C1 segment of cervical spinal cord (tissue), 14 donors: Measurements from ENCODE around the gene DPP4.
A peak's percentile ranks its signal among the peaks of the same experiment; 100 is the strongest.

Source experiments
- DNase-seq, 14 donors: peaks; one replicate each; lab custom pipeline; 2025; lab: John Stamatoyannopoulos, UW

The DPP4 gene

DNA sequence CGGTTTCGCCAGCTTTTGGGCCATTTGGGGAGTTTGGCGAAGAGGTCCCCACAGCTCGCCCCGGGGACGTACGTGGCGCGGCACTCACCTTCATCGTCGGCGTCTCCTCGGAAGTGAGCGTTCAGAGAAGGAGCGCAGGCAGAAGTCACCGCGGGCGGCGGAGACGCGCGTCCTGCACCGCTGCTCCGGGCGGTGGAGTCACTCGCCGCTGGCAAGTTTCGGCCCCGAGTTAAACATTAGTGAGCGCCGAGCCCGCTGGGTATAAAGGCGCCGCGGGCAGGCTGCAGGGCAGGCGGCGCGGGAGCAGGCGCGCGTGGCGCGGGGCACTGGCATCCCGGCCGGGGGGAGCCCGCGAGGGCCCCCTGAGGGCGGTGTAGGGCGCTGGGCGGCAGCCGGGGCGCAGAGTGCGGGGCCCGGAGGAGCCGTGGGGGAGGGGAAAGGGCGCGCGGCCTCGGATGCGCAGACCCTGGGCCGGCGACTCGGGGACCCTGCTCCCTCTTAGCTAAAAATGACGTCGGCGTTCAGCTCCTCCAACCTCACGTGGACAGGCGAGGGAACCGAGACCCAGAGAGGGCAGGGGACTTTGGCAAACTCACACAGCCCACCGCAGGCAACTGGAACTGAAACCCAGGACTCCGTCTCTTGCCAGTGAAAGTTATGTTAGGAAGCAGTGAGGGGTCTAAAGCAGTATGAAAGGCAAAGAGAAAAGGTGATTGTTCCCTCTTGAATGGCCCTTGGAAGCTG, at the start of gene DPP4:
Gene DPP4 (minus strand): TSS at position 328 of the 744 bp plus-strand sequence. CDS start 234 bp downstream, at position 94.
- peak in 2 of 14 donors; percentile 1 to 18 for DNase-seq

GRCh38 chr2:162118166-162119031, 44.4 kb upstream of the DPP4 start:
- peak in 2 of 14 donors; percentile 5 to 49 for DNase-seq

DNA sequence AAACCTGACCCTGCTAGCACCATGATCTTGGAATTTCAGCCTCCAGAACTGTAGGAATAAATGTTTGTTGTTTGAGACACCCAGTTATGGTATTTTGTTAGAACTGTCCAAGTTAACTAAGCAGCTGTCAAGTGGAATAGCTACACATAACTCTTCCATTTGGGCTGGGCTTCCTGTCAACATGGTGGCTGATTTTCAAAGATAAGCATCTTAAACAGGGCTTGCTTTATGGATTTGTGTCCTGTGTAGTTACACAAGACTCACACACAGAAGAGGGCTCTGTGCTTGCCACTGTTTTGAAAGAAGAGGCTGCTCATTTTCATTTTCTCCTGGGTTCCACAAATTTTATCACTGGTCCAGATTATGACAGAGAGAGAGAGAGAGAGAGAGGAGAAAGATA, 42.3 kb upstream of the DPP4 start:
- DNase-seq: no peak

DNA sequence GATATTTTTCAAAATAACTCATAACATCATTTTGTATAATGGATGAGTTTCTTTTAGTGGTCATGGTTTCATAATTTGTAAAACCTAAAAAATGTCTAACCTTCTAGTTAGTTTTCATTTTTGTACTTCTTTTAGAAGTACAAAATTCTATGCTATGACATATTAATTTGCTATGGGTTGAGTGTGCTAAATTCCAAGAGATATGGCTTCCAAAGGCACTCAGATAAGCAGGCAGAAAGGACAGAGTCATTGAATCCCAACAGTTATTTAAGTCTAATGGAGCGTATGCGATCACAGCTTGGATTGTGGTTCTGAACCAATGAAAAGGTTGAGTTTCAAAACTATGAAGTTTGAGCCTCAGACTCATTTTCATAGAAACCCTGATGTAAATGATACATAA, 41.1 kb upstream of the DPP4 start:
- DNase-seq: no peak

DNA sequence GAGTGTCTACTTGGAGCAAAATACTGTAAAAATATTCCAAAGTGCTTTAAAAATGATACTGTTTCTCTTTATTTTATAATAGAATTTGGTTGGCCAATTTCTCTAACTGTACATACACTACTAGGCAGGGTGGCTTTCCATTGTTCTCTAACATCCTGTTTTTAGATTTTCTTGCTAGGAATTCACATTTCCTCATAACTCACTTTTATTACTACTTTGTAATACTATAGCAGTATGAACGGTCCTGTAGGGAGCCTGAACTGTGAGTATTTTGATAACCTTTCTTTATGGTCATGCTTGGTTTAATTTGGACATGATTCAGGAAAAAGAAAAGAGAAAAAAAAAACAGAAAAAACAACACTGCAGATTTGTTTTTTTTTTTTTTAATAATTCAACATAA, 40.3 kb upstream of the DPP4 start:
- no peak for DNase-seq

DNA sequence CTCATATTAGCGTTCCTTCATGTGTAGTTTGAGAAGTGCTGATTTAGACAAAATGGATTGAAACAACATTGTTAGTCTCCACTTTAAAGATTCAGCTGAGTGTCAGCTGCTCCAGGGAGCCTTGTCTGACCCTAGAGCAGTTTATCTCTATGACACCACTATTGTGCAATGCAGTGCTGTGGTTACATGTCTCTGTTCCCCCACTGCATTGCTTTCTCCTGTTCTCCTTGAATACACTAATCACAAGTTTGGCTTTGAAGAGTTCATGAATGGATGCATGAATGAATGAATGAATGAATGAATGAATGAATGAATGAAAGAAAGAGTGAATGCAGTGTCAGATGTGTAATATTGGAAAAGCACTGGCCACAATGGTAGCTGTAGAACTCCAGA, 39.8 kb upstream of the DPP4 start:
- no peak for DNase-seq

DNA sequence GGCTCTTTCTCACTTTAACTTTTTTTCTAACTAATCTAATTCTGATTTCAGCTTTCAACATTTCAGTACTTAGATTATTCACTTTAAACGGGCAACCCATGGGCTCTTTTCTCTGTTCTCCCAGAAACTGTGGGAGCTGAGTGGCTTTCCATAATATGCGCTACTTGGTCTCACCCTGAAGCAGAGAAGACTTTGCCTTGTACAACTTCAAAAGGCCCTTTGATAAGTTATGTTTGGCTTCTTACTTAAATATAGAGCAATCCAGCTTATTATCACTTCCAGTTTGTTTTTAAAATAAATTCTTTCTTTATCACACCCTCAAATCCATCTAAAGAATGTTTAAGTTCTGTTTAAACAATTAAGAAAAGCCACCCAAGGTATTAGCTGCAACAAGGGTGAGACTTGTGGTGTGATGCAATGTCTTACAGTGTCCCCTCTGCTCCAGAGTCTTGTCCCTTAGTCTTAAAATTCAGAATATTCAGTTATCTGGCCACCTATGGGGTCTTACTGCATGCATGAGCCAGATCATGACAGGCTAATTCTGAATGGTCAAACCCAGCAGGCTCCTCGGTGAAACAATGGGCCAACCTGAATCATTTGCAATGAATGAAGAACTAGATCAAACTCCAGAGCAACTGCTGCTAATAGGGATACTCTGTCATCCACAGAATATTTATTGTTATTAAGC, 39.2 kb upstream of the DPP4 start:
- no peak for DNase-seq

GRCh38 chr2:162111958-162112850, 38.2 kb upstream of the DPP4 start:
- no peak for DNase-seq

GRCh38 chr2:162107361-162107901, 33.4 kb upstream of the DPP4 start:
- DNase-seq: no peak

DNA sequence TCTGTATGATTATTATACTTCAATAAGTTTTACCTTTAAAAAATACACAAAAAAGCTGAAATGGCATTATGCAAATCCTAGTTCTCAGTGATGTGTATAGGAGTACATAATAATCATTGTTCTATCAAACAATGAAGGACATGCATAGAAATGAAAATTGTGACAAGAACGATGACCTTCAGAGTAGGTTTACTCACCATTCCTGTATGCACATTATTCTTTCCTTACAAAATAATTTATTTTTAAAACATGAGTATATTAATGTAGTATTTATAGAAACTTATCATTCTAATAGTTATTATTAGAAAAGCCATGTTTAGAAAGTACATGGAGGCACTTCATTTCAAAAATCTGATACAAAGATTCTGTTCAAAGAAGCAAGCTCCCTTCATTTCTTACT, 32.7 kb upstream of the DPP4 start:
- DNase-seq: no peak

DNA sequence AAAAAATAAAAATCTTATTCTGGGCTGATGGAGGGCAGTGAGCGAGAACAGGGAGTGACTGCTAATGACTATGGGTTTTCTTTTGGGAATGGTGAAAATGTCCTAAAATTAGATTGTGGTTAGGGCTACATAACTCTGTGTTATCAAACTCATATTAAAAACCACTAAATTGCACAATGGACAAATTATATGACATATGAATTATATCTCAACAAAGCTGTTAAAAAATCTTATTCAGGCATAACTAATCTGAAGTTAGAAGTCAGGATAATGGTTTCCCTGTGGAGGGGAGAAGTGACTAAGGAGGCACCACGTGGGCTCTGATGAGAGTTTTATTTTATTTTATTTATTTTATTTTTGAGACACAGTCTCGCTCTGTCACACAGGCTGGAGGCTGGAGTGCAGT, 32.1 kb upstream of the DPP4 start:
- DNase-seq: no peak

DNA sequence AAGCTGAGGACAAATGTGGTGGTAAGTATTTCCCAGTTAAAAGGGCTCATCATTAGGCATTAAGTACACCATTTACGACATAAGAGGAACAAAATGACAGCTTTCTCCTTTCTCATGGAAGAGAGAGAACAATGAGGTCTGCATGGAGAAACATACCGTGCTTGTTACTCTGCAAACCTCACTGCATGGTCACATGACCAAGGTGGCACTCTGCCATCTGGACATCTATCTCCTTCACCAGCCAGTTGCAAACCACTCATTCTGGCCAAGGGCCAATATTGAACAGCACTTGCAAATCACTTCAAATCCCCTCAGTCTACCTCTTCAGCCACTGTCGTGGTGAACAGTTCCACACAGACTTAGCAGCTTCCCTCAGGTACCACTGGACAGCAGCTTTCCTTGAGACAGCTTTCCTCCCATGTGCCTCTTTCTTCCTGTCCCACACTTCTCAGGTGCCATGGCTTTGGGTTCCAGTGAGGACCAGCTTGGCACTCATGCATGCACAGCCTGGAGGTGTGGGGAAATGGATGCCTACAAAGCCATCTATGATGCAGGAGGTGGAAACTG, 29.5 kb upstream of the DPP4 start:
- no peak for DNase-seq

GRCh38 chr2:162100579-162100978, 26.6 kb upstream of the DPP4 start:
- no peak for DNase-seq

DNA sequence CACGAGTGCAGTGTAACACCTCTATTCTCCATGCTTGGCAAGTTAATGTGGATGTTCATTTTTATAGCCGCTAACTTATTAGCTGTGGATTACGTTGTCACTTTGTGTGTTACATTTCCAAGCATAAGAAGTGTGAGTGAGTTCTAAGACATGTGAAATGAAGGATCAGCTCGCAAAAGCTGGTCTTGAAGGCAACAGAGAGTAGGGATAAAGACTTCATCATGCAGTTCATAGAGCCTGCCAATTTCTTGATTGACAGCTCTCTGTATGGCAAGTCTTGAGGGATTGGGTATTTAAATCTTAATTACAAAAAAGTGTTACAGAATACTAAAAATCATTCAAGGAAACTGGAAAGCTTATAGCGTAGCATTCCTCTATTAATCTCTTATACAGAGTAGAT, 25.8 kb upstream of the DPP4 start:
- DNase-seq: no peak

DNA sequence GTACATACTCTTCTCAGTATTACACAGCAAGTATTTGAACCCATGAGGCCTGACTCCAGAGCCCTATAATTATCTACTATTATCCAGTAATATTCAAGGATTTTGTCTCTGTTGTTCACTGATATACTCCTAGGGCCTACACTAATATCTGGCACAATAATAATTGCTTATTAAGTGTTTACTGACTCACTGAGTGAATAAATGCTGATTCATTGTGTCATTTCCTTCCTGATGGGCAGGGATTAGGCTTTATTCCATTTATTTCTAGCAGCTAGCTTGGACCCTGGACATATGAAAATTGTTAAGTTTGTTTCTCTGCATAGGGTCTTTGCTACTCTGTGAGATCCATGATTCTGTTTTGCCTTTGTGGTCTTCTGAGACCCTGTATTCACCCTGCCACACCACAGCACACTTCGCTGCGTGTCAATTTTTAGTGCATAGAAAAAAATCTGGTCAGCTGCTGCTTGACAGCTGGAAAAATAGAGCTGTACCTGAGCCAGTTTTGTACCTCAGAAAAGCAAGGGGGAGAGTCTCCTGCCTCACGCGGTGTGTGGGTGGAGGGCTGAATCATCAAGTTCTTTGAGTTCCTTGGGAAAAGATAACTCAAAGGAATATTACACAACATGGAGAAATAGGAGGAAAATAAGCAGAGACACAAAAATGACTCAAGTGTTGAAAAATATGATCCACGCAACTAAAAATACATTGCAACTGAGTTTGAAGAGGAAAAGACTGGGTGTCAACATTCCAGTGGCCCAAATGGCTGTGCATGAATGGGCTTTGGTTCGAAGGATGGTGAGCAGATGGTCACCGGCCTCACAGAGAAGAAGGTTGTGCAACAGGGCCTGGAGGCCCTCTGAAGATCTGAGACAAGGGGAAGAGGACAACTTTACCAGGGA, 18.9 kb upstream of the DPP4 start:
- DNase-seq: no peak

DNA sequence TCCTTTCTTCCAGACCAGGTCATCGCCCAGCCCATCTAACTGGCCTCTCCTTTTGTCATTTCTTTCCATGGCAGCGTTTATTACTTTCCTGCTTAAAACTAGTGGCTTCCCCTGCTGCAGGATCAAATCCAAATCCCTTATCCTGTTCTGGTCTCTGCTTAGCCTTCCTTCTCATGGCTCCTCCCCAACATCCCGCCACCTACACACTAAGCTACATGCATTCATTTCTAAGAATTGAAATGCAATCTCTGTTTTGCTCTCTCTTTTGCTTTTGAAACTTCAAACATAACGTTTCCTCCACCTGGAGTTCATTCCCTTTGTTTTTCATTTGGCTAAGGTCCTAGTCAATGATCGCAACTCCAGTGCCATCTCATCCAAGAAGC, 18.0 kb upstream of the DPP4 start:
- no peak for DNase-seq

GRCh38 chr2:162091325-162092007, 17.5 kb upstream of the DPP4 start:
- no peak for DNase-seq

- DNase-seq: no peak
Measured at GRCh38 chr2:162090109-162090508, 16.1 kb upstream of the DPP4 start.

DNA sequence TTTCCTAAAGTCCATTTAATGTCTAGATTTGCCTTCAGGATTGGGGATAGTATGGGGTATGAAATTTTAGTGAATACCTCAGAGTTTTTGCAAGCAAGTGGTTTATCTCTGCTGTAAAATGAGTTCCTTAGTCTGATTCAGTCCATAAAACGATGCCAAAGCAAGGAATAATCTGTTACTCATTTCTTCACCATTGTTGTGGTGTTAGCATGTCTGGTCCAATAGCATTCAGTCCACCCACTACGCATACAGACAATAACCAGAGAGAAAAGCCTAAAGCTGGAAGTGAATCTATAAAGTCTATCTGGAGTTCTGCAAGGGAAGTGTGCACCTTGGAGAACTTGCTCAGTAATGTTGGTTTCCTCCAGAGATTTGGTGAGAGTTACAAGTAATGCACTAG, 12.9 kb upstream of the DPP4 start:
- DNase-seq: no peak
